Trophoblast cell (in vitro differentiated cells and primary cell): ENCODE data around the gene CADPS2.

Experiments
- DNase-seq, 2 donors: peaks; one replicate each; pipeline ENCODE4 v3.0.0-alpha.2; 2016
- H2AFZ ChIP-seq: 2 replicates; pipeline ENCODE4 v1.6.1; 2013; ENCODE audit warnings: low read length, moderate library complexity, mild to moderate bottlenecking; ENCODE audit not compliant: insufficient read depth, poor library complexity
- H2AK5ac ChIP-seq: 2 replicates; pipeline ENCODE4 v1.6.1; 2013; ENCODE audit warnings: mild to moderate bottlenecking, low read length
- H2BK120ac ChIP-seq: 2 replicates; pipeline ENCODE4 v1.6.1; 2013; ENCODE audit warnings: low read length, mild to moderate bottlenecking, moderate library complexity; ENCODE audit not compliant: insufficient read depth, poor library complexity
- H2BK12ac ChIP-seq: 2 replicates; pipeline ENCODE4 v1.6.1; 2013; ENCODE audit warnings: mild to moderate bottlenecking, low read length, moderate library complexity
- H2BK5ac ChIP-seq: 2 replicates; pipeline ENCODE4 v1.6.1; 2013; ENCODE audit warnings: low read length, low read depth, moderate library complexity, mild to moderate bottlenecking; ENCODE audit not compliant: poor library complexity
- H3K14ac ChIP-seq: 2 replicates; pipeline ENCODE4 v1.6.1; 2013; ENCODE audit warnings: mild to moderate bottlenecking, low read length
- H3K18ac ChIP-seq: 2 replicates; pipeline ENCODE4 v1.6.1; 2013; ENCODE audit warnings: mild to moderate bottlenecking, low read length
- H3K23ac ChIP-seq: 2 replicates; pipeline ENCODE4 v1.6.1; 2013; ENCODE audit warnings: low read length
- H3K27ac ChIP-seq: 2 replicates; pipeline ENCODE4 v1.5.1; 2013; ENCODE audit warnings: low read depth, mild to moderate bottlenecking, inconsistent platforms, low read length, moderate library complexity
- H3K27me3 ChIP-seq: 2 replicates; pipeline ENCODE4 v1.6.1; 2013; ENCODE audit warnings: inconsistent platforms, mild to moderate bottlenecking, low read length, moderate library complexity; ENCODE audit not compliant: insufficient read depth
- H3K36me3 ChIP-seq, 2 experiments: 1 replicate in 1 of 2; 2 replicates in 1 of 2; pipeline ENCODE4 v1.6.1; 2013; ENCODE audit warnings: low read length in 2 of 2, mild to moderate bottlenecking in 2 of 2, moderate library complexity in 1 of 2; ENCODE audit not compliant: insufficient read depth in 2 of 2, control insufficient read depth in 1 of 2
- H3K4ac ChIP-seq: 2 replicates; pipeline ENCODE4 v1.6.1; 2013; ENCODE audit warnings: low read depth, mild to moderate bottlenecking, low read length, moderate library complexity
- H3K4me1 ChIP-seq, 2 experiments: 1 replicate in 1 of 2; 2 replicates in 1 of 2; pipeline ENCODE4 v1.6.1; 2013; ENCODE audit warnings: low read length in 2 of 2, mild to moderate bottlenecking in 2 of 2, moderate library complexity in 1 of 2; ENCODE audit not compliant: insufficient read depth in 2 of 2, control insufficient read depth in 1 of 2
- H3K4me2 ChIP-seq: 2 replicates; pipeline ENCODE4 v1.6.1; 2013; ENCODE audit warnings: inconsistent platforms, mild to moderate bottlenecking, low read length, moderate library complexity
- H3K4me3 ChIP-seq: 2 replicates; pipeline ENCODE4 v1.5.1; 2013; ENCODE audit warnings: mild to moderate bottlenecking, low read depth, low read length, inconsistent platforms
- H3K79me1 ChIP-seq: one replicate; pipeline ENCODE4 v1.6.1; 2013; ENCODE audit warnings: low read length
- H3K79me2 ChIP-seq: 2 replicates; pipeline ENCODE4 v1.6.1; 2013; ENCODE audit warnings: low read length, mild to moderate bottlenecking; ENCODE audit not compliant: control insufficient read depth, insufficient read depth, poor library complexity
- H3K9ac ChIP-seq: 2 replicates; pipeline ENCODE4 v1.6.1; 2013; ENCODE audit warnings: mild to moderate bottlenecking, low read length
- H3K9me3 ChIP-seq: 2 replicates; pipeline ENCODE4 v1.6.1; 2013; ENCODE audit warnings: low read depth, mild to moderate bottlenecking, control low read depth, inconsistent platforms, low read length; ENCODE audit not compliant: insufficient read depth
- H4K12ac ChIP-seq: 2 replicates; pipeline ENCODE4 v1.6.1; 2013; ENCODE audit warnings: low read depth, mild to moderate bottlenecking, low read length, moderate library complexity
- H4K8ac ChIP-seq: 2 replicates; pipeline ENCODE4 v1.6.1; 2013; ENCODE audit warnings: low read depth, mild to moderate bottlenecking, low read length, moderate library complexity
- H4K91ac ChIP-seq: one replicate; pipeline ENCODE4 v1.6.1; 2013; ENCODE audit warnings: low read depth, mild to moderate bottlenecking, low read length, moderate library complexity
- WGBS: extraction: QIAGEN DNeasy Blood & Tissue Kit; methylation state at CpG from one replicate; pipeline ENCODE4 v1.1.7; 2013; ENCODE audit warnings: missing lambda C conversion rate; ENCODE audit not compliant: insufficient read length, insufficient coverage; ENCODE audit errors: extremely low coverage; 5-methylcytosine and 5-hydroxymethylcytosine counted together

Gene CADPS2

DNA sequence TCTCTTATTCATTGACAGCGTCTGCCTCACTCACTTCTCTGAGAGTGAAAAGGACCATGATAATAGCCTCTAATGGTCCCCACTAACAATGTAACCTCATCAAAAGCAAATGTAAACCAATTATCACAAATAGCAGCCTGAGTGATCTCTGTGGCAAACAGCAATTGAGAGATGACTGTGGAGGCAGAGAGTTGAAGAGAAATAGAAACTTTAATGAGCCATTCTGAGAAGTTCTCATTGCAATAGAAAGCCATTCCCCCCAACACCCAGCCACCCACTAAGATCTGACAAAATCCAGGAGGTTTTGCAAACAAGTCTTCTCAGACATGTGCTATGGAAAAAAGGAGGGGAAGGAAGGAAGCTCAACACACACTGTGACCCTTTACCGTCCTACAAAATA lies 139.3 kb downstream of the CADPS2 start:
- no peaks in the 10 kb centered on the region for H3K4me1 ChIP-seq
- no peak overlapping the region for H3K4ac ChIP-seq
- DNase-seq, result no peak
- H4K8ac ChIP-seq, result no peak overlapping the region
- no peaks in the 10 kb centered on the region for H3K27me3 ChIP-seq
- no peak overlapping the region for H3K23ac ChIP-seq
- H3K9me3 ChIP-seq, result no peaks in the 10 kb centered on the region
- H2AK5ac ChIP-seq, result no peak overlapping the region
- no peak overlapping the region for H2BK12ac ChIP-seq
- no peak overlapping the region for H2BK5ac ChIP-seq
- no peaks in the 10 kb centered on the region for H3K79me2 ChIP-seq
- H3K4me2 ChIP-seq, result no peak overlapping the region
- H4K91ac ChIP-seq, result no peak overlapping the region
- no peak overlapping the region for H3K4me3 ChIP-seq
- no peak overlapping the region for H3K27ac ChIP-seq
- H2BK120ac ChIP-seq, result no peak overlapping the region
- H2AFZ ChIP-seq, result no peak overlapping the region
- no CpG with 5 or more reads among the region's 2 CpGs for WGBS
- H3K14ac ChIP-seq, result no peak overlapping the region
- H3K9ac ChIP-seq, result no peak overlapping the region
- no peak overlapping the region for H3K18ac ChIP-seq
- H4K12ac ChIP-seq, result no peak overlapping the region
- no peaks in the 10 kb centered on the region for H3K79me1 ChIP-seq
- H3K36me3 ChIP-seq, result no peaks in the 10 kb centered on the region

DNA sequence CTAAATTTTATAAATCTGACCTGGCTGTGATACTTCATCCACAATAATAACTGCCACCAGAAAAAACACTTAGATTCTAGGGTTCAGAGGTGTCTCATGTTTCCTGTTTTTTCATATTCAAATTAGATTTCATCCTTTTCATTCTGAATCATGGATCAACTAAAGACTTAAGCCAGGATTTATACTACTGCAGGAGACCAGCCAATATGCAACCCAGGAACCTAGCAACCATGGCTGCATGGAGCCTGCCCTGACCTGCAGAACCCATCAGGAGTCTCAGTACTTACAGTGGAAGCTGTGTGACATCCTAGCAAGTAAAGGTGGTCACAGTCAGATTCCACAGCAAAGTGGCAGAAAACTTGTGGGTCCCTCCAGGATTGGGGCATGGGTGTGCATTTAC lies 143.0 kb downstream of the CADPS2 start:
- Histone ChIP-seq H3K14ac (no peak overlapping the region), H3K36me3 (no peaks in the 10 kb centered on the region), H2BK12ac (no peak overlapping the region), H2BK120ac (no peak overlapping the region), H3K9me3 (no peaks in the 10 kb centered on the region), H4K8ac (no peak overlapping the region), H2AK5ac (no peak overlapping the region), H3K18ac (no peak overlapping the region), H3K27me3 (no peaks in the 10 kb centered on the region), H4K91ac (no peak overlapping the region), H2AFZ (no peak overlapping the region), H3K4me2 (no peak overlapping the region), H3K79me1 (no peaks in the 10 kb centered on the region), H3K4ac (no peak overlapping the region), H3K9ac (no peak overlapping the region), H2BK5ac (no peak overlapping the region), H3K27ac (no peak overlapping the region), H3K4me1 (no peaks in the 10 kb centered on the region), H3K23ac (no peak overlapping the region), H4K12ac (no peak overlapping the region), H3K4me3 (no peak overlapping the region), H3K79me2 (no peaks in the 10 kb centered on the region)
- no peak for DNase-seq

DNA sequence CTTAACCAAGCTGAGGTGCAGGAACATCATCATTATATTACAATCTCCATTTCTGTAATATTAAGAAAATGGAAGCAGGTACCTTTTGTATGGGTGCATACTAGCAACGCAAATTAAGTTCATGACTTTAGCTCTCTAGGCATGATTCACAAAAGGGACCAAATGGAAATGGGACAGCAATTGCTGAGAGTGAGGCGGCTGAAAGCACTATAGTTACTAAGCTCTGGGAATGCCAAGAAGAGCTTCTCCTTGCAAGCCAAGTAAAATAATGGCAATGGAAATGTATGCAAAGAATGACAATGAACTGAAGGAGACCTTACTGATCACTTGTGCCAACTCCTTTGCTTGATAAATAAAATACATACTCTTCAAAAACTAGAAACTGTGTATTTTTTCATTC lies 147.3 kb downstream of the CADPS2 start:
- H3K9me3 ChIP-seq, result no peaks in the 10 kb centered on the region
- no peak overlapping the region for H4K8ac ChIP-seq
- no peaks in the 10 kb centered on the region for H3K79me1 ChIP-seq
- no peak overlapping the region for H3K4me2 ChIP-seq
- no peaks in the 10 kb centered on the region for H3K27me3 ChIP-seq
- no CpG with 5 or more reads among the region's 2 CpGs for WGBS
- no peak overlapping the region for H3K4me3 ChIP-seq
- H4K91ac ChIP-seq, result no peak overlapping the region
- no peaks in the 10 kb centered on the region for H3K79me2 ChIP-seq
- no peak overlapping the region for H3K18ac ChIP-seq
- no peak overlapping the region for H3K23ac ChIP-seq
- no peaks in the 10 kb centered on the region for H3K36me3 ChIP-seq
- H3K9ac ChIP-seq, result no peak overlapping the region
- no peak for DNase-seq
- H3K14ac ChIP-seq, result no peak overlapping the region
- H3K4ac ChIP-seq, result no peak overlapping the region
- no peak overlapping the region for H2AK5ac ChIP-seq
- no peak overlapping the region for H2BK5ac ChIP-seq
- H3K4me1 ChIP-seq, result no peaks in the 10 kb centered on the region
- H2BK120ac ChIP-seq, result no peak overlapping the region
- H4K12ac ChIP-seq, result no peak overlapping the region
- H2AFZ ChIP-seq, result no peak overlapping the region
- no peak overlapping the region for H2BK12ac ChIP-seq
- H3K27ac ChIP-seq, result no peak overlapping the region

DNA sequence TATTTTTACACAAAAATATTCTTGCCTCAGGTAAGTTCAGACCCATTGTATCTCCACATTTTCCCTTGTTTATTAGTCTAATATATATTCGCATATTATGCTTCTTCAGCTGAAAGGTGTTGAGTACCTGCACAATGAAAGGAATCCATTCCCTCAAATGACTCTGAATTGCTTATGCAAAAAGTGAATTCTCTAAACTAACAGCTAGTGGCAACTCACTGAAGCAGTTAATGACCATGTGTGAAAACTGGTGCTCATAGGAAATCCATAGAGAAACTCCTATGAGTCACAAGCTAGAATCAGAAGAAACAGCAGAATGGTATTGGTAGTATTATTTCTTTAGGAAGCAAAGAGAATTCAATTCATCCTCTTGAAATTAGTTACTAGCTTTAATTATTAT lies 150.1 kb downstream of the CADPS2 start:
- H4K91ac ChIP-seq, result no peak overlapping the region
- H2AFZ ChIP-seq, result no peak overlapping the region
- no peak overlapping the region for H3K27ac ChIP-seq
- no peak overlapping the region for H3K9ac ChIP-seq
- no peaks in the 10 kb centered on the region for H3K4me1 ChIP-seq
- H3K18ac ChIP-seq, result no peak overlapping the region
- H3K4ac ChIP-seq, result no peak overlapping the region
- H3K23ac ChIP-seq, result no peak overlapping the region
- H4K12ac ChIP-seq, result no peak overlapping the region
- H2BK12ac ChIP-seq, result no peak overlapping the region
- DNase-seq, result no peak
- no peaks in the 10 kb centered on the region for H3K9me3 ChIP-seq
- WGBS, result no CpG with 5 or more reads among the region's 1 CpG
- H3K4me2 ChIP-seq, result no peak overlapping the region
- no peaks in the 10 kb centered on the region for H3K36me3 ChIP-seq
- H2BK5ac ChIP-seq, result no peak overlapping the region
- no peak overlapping the region for H4K8ac ChIP-seq
- H2AK5ac ChIP-seq, result no peak overlapping the region
- H3K27me3 ChIP-seq, result no peaks in the 10 kb centered on the region
- H3K79me2 ChIP-seq, result no peaks in the 10 kb centered on the region
- no peak overlapping the region for H3K14ac ChIP-seq
- no peak overlapping the region for H2BK120ac ChIP-seq
- no peak overlapping the region for H3K4me3 ChIP-seq
- H3K79me1 ChIP-seq, result no peaks in the 10 kb centered on the region

DNA sequence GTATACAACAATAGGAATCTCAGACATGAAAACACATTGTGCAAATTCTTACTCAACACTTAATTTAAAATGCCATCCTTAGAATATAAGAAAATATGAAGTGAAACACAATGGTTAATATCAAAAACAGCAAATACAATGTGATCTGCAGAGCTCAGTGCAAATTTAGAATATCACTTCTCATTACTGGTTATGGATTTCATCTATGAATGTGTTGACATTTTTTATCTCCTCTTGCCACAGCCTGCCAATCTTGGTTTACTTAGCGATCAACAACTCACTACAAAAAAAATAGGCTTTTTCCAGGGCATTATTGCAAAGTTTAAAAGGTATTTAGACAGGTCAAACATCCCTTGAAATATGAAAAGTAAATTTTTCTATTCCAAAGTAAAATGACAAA lies 158.5 kb downstream of the CADPS2 start:
- no peak overlapping the region for H2BK5ac ChIP-seq
- H3K4me2 ChIP-seq, result no peak overlapping the region
- H3K4me1 ChIP-seq, result no peaks in the 10 kb centered on the region
- no peaks in the 10 kb centered on the region for H3K79me2 ChIP-seq
- H3K27me3 ChIP-seq, result no peaks in the 10 kb centered on the region
- no peak overlapping the region for H3K9ac ChIP-seq
- DNase-seq, result no peak
- no peak overlapping the region for H3K4ac ChIP-seq
- no peak overlapping the region for H3K27ac ChIP-seq
- H4K12ac ChIP-seq, result no peak overlapping the region
- H4K8ac ChIP-seq, result no peak overlapping the region
- H3K4me3 ChIP-seq, result no peak overlapping the region
- H2AFZ ChIP-seq, result no peak overlapping the region
- H3K14ac ChIP-seq, result no peak overlapping the region
- no CpG with 5 or more reads among the region's 1 CpG for whole genome bisulfite sequencing
- no peaks in the 10 kb centered on the region for H3K79me1 ChIP-seq
- H2AK5ac ChIP-seq, result no peak overlapping the region
- no peak overlapping the region for H4K91ac ChIP-seq
- H3K23ac ChIP-seq, result no peak overlapping the region
- no peak overlapping the region for H3K18ac ChIP-seq
- no peak overlapping the region for H2BK12ac ChIP-seq
- H2BK120ac ChIP-seq, result no peak overlapping the region
- H3K36me3 ChIP-seq, result no peaks in the 10 kb centered on the region
- no peaks in the 10 kb centered on the region for H3K9me3 ChIP-seq
